ENCODE data around the gene PSMD1. TPM values are rescaled to one million over a fixed set of nuclear protein-coding genes. Genes with fewer than 3 reads are reported as not detected.

Gene PSMD1
- total and polyA plus RNA-seq, 2 of the 8 experiments (the other 6 are each of a cell fraction or from before 2014, with no cell fraction given): 179 to 272 TPM

GRCh38 chr2:231093933-231094332 is 37.3 kb downstream of the PSMD1 start:
- H3K18ac ChIP-seq (ENCODE audit: extremely low read depth, low read length): no peak overlapping the region
- peaks cover 0 to 40% (median 10%) of the 10 kb centered on the region in 4 experiments; a peak in 5 of 8 replicates for H3K36me3 ChIP-seq (ENCODE audit: control insufficient read depth in 2 of 4, insufficient read depth in 4 of 4, low read length in 3 of 4)
- H3K27ac ChIP-seq (ENCODE audit: low read depth, low read length): no peak overlapping the region
- no peak overlapping the region for H3K56ac ChIP-seq (replicated peaks; ENCODE audit: insufficient read length, low read depth, low read length)
- H2BK20ac ChIP-seq (ENCODE audit: low read length): no peak overlapping the region
- ChIA-PET CTCF (ENCODE audit: partially characterized antibody) (no interaction called here), POLR2A (ENCODE audit: partially characterized antibody) (interaction anchor here (0.8 kb wide), 1 partner anchor 261 kb away, joined by 3 read pairs; no protein-coding TSS in a partner anchor)
- no peak overlapping the region for H3K4ac ChIP-seq (replicated peaks; ENCODE audit: insufficient read length, low read depth, low read length)
- no peaks in the 10 kb centered on the region for H4K20me1 ChIP-seq (replicated peaks in 1 of 2; ENCODE audit: control insufficient read depth in 1 of 2, insufficient read depth in 2 of 2, low read length in 2 of 2)
- H3K79me2 ChIP-seq (ENCODE audit: control insufficient read depth in 1 of 2, insufficient read depth in 2 of 2, low read length in 2 of 2): peaks cover 0 to 2% of the 10 kb centered on the region in 2 experiments; a peak in 1 of 4 replicates
- FAIRE-seq: no peak
- H4K5ac ChIP-seq (ENCODE audit: insufficient read length, low read depth, low read length): no peak overlapping the region
- no peak overlapping the region for H3K4me3 ChIP-seq (ENCODE audit: extremely low read depth in 1 of 4, insufficient read depth in 2 of 4, low read depth in 3 of 4, low read length in 4 of 4)
- H2AFZ ChIP-seq (ENCODE audit: low read length): no peak overlapping the region
- no peak overlapping the region for H2BK5ac ChIP-seq (ENCODE audit: low read depth, low read length)
- no peak overlapping the region for H3K23ac ChIP-seq (ENCODE audit: insufficient read length)
- H2BK12ac ChIP-seq (ENCODE audit: low read depth, low read length): no peak overlapping the region
- H3K4me1 ChIP-seq (replicated peaks in 1 of 4; ENCODE audit: control insufficient read depth in 3 of 4, insufficient read depth in 4 of 4, low read length in 3 of 4): no peaks in the 10 kb centered on the region
- H2BK15ac ChIP-seq (ENCODE audit: low read length): no peak overlapping the region
- H3K9ac ChIP-seq (replicated peaks in 1 of 4; ENCODE audit: extremely low read depth in 1 of 4, low read depth in 3 of 4, low read length in 3 of 4): no peak overlapping the region
- peaks cover 5 to 13% of the 10 kb centered on the region in 2 experiments; a peak in 3 of 4 replicates for H3K9me3 ChIP-seq (ENCODE audit: insufficient read depth in 2 of 2, low read depth in 1 of 2, low read length in 1 of 2)
- H3K4me2 ChIP-seq (ENCODE audit: insufficient read depth in 1 of 2, low read depth in 2 of 2, low read length in 2 of 2): no peak overlapping the region
- 80% methylated on average over 5 of the region's 5 CpGs; no CpG with 5 or more reads in 1 of the 2 experiments for WGBS, 2 experiments (ENCODE audit: extremely low coverage in 1 of 2, insufficient coverage in 1 of 2, insufficient read length in 1 of 2, insufficient replicate concordance in 2 of 2, low coverage in 1 of 2, low lambda C conversion rate in 2 of 2, missing lambda C conversion rate in 1 of 2)
- DNase-seq (ENCODE audit: low read depth in 1 of 2, low spot score in 2 of 2): no peak
- no peak overlapping the region for H4K91ac ChIP-seq (replicated peaks; ENCODE audit: insufficient read length, low read length)
- no peak overlapping the region for H4K8ac ChIP-seq (ENCODE audit: extremely low read depth, insufficient read depth, low read length)
- H2AK5ac ChIP-seq (ENCODE audit: low read depth, low read length): no peak overlapping the region
- no peaks in the 10 kb centered on the region for H3K23me2 ChIP-seq (ENCODE audit: low read depth, low read length)
- H2BK120ac ChIP-seq (replicated peaks; ENCODE audit: low read depth, low read length): no peak overlapping the region
- no peak overlapping the region for H3K14ac ChIP-seq (ENCODE audit: insufficient read length)
- no peaks in the 10 kb centered on the region for H3K79me1 ChIP-seq (ENCODE audit: low read depth, low read length)
- no peaks in the 10 kb centered on the region for H3K27me3 ChIP-seq (replicated peaks in 1 of 4; ENCODE audit: control insufficient read depth in 3 of 4, extremely low read depth in 1 of 4, insufficient read depth in 3 of 4, low read length in 3 of 4)
- TF ChIP-seq ASH2L (IDR thresholded peaks at IDR 0.05; ENCODE audit: low read length) (no peak), RBBP5 (IDR thresholded peaks at IDR 0.05; ENCODE audit: borderline replicate concordance, low read depth, low read length) (no peak), RNF2 (IDR thresholded peaks at IDR 0.05; ENCODE audit: borderline replicate concordance, low read depth, low read length, missing control alignments, poor library complexity, severe bottlenecking) (no peak), SIRT6 (IDR thresholded peaks at IDR 0.05; ENCODE audit: low read length) (no peak), BACH1 (IDR thresholded peaks at IDR 0.05; ENCODE audit: low read length) (no peak), GTF2F1 (IDR thresholded peaks at IDR 0.05; ENCODE audit: borderline replicate concordance, low read depth, low read length) (no peak), MAFK (IDR thresholded peaks at IDR 0.05; ENCODE audit: low read depth, low read length) (no peak), SP2 (IDR thresholded peaks at IDR 0.05; ENCODE audit: low read length) (no peak), HDAC2 (IDR thresholded peaks at IDR 0.05; ENCODE audit: borderline replicate concordance in 1 of 2, low read depth in 2 of 2, low read length in 2 of 2) (no peak), POLR2AphosphoS5 (IDR thresholded peaks at IDR 0.05; ENCODE audit: low read depth, low read length) (no peak), KDM5A (IDR thresholded peaks at IDR 0.05; ENCODE audit: low read length) (no peak), HDAC6 (IDR thresholded peaks at IDR 0.05; ENCODE audit: low read depth, low read length) (no peak), POLR2A (IDR thresholded peaks at IDR 0.05; ENCODE audit: control extremely low read depth in 1 of 2, low read depth in 2 of 2, low read length in 2 of 2) (no peak), TEAD4 (IDR thresholded peaks at IDR 0.05; ENCODE audit: low read depth, low read length) (no peak), ZNF274 (IDR thresholded peaks at IDR 0.05; ENCODE audit: borderline replicate concordance, extremely low read depth, low read length) (no peak)
